HUDEP-2 (cell line): ENCODE measurements around the gene TBC1D13.
A peak's percentile ranks its signal among the peaks of the same experiment; 100 is the strongest.
"Not testable (repeated sequence)": the region's sequence is repeated elsewhere in the genome, so short reads cannot be mapped to it uniquely, and the experiment has no call there.

ENCODE experiments used
- DNase-seq, 76 experiments: peaks; one replicate each; lab custom pipeline; 2025; ENCODE audit not compliant: unreplicated experiment in 76 of 76; lab: John Stamatoyannopoulos, UW

Gene TBC1D13

GRCh38 chr9:128841694-128842492 is 54.8 kb downstream of the TBC1D13 start:
- no peak for DNase-seq

GRCh38 chr9:128843171-128843570 is 56.1 kb downstream of the TBC1D13 start:
- not testable (repeated sequence) for DNase-seq

- DNase-seq: no peak
Observed at GRCh38 chr9:128845186-128845931, 58.3 kb downstream of the TBC1D13 start.

- no peak for DNase-seq
Observed at GRCh38 chr9:128846680-128847030, 59.6 kb downstream of the TBC1D13 start.

- DNase-seq: no peak
Observed at GRCh38 chr9:128847803-128848202, 60.8 kb downstream of the TBC1D13 start.

GRCh38 chr9:128851024-128851423 is 64.0 kb downstream of the TBC1D13 start:
- DNase-seq: not testable (repeated sequence)

GRCh38 chr9:128851779-128852600 is 64.9 kb downstream of the TBC1D13 start:
- peak in 38 of 76 experiments; percentile 3 to 65 (median 28) for DNase-seq

- not testable (repeated sequence) for DNase-seq
Observed at GRCh38 chr9:128852646-128853045, 65.6 kb downstream of the TBC1D13 start.

GRCh38 chr9:128854454-128854853 is 67.4 kb downstream of the TBC1D13 start:
- DNase-seq: not testable (repeated sequence)

GRCh38 chr9:128858476-128858875 is 71.4 kb downstream of the TBC1D13 start:
- DNase-seq: not testable (repeated sequence)
